NCI-H82 treated with DMSO at 0.1 percent for 48 hours (cell line): ENCODE measurements around the gene FAR2.
A peak's percentile ranks its signal among the peaks of the same experiment; 100 is the strongest.
"Not testable (repeated sequence)": the region's sequence is repeated elsewhere in the genome, so short reads cannot be mapped to it uniquely, and the experiment has no call there.

Experiments used
- DNase-seq: peaks from one replicate; lab custom pipeline; 2025; ENCODE audit not compliant: unreplicated experiment; lab: John Stamatoyannopoulos, UW

The FAR2 gene

GRCh38 chr12:29152223-29152868, 3.3 kb downstream of the FAR2 start:
- DNase-seq: no peak

DNA sequence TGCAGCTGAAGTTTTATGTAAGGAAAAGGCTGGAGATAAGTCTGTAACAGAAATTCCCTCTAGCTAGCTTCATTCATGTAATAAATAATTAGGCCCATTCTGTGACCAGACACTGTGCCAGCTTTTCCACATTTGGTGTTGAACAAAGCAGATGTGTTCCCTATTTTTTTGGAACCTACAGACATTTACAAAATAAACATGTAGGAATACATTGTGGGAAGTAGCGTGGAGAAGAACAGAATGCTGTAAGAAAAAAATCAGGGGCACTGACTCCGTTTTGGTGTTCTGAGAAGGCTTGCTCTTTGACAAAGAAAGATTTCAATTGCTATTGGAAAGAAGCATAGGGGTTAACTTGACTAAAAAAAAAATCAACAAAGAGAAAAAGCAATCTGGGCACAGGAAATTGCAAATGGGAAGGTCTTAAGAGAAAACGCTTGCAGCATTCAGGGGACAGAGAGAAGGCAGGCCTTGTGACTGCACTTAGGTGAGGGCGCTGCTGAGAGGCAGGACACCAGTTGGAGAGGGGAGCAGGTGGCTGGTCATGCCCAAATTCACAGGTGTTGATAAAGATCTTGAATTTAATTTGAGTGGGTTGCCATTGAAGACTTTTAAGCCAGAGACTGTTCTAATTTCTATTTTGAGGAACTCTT, 4.0 kb downstream of the FAR2 start:
- DNase-seq: no peak

DNA sequence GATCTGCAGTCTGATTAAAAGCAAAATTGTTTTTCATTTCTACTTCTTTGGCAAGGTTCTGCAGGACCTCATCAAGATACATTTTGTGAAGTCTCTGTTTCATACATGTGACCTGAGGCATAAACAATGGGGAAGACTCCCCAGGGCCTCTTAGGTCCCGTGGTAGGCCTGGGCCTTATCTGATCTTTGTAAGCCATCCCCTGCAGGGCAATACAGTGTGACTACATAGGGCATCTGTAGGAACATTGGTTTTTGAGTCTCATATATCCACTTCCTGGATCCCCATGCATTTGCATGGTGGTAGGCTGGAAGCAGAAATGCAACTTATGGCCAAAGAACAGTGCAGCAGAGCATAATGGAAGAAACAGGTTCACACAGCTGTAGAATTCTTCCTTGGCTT, 6.0 kb downstream of the FAR2 start:
- no peak for DNase-seq

- no peak for DNase-seq
These were observed 8.4 kb downstream of the FAR2 start for GRCh38 chr12:29157486-29157946.

DNA sequence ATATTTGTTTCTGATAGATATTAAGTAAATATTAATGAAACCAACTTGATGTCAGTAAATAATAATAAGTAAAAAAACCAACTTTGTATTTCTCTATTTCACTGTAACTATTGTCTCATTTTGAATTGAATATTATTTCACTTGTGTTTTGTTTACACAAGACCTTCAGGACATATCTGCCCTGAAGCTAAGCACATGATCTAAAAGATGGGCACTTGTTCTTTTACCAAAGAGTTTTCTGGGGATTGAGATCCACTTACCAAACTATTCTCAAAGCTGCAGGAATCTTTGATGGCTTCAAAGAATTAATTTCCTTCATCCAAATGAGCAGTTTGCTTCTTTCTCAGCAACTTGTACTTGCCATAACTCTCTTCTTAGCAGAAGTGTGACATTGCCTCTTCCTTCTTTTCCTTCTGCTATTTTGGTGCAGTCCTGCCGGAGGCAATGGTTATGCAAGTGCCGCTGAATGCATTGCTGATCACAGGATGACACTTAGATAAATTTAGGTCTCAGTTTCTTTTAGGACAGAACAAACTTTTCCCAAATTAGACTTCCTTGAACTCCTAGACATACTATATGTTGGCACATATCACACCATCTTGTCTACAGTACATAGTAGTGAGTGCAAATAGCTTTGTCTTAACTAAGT, 9.2 kb downstream of the FAR2 start:
- no peak for DNase-seq

DNA sequence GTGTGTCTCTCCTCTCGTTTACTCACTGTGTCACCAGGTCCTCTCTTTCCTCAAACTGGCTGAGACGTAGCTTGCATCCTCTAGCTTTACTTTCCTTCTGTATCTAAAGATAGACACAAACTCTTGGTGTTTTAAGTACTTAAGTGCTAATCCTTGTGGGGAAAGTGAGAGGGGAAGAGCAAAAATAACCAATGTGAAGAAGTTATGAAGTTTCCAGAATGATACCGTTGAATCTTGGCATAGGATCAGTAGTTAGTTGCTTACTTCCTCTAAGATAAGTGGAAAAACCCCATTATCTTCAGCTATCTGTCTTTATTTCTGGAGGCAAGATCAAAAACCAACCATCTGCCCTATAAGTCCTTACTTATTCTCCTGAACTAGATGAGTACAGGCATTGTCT, 10.6 kb downstream of the FAR2 start:
- DNase-seq: no peak

DNA sequence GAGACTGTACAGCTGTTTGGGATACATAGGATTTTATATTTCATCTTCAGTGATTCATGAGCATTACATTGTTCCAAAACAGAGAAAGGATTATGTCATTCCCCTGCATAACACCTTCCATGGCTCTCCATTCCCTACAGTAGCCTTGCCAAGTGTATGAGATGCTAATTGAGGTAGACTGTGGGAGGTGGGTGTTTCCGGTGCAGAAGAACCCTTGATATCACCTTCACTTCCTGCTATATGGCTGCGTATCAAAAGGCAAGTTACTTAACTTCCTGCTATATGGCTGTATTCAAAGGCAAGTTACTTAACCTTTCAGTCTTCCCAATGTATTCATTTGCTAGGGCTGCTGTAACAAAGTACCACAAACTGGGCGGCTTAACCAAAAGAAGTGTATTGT, 11.2 kb downstream of the FAR2 start:
- no peak for DNase-seq

DNA sequence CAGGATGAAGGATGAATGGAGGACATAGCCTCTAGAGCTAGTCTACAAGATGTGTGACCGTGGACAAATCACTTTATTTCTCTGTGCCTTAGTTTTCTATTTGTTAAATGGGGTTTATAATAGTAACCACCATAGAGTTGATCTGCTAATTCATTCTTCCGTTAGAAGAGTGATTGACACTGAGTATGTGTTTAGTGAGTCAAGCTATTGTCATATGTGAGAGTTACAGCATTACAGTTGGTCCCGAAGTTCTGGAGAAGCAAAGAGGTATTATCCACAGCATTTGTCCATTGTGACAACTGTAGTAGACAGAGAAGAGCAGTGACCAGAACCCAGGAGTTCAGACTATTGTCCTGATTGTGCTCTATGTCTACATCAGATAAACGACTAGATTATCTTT, 14.1 kb downstream of the FAR2 start:
- DNase-seq: no peak

DNA sequence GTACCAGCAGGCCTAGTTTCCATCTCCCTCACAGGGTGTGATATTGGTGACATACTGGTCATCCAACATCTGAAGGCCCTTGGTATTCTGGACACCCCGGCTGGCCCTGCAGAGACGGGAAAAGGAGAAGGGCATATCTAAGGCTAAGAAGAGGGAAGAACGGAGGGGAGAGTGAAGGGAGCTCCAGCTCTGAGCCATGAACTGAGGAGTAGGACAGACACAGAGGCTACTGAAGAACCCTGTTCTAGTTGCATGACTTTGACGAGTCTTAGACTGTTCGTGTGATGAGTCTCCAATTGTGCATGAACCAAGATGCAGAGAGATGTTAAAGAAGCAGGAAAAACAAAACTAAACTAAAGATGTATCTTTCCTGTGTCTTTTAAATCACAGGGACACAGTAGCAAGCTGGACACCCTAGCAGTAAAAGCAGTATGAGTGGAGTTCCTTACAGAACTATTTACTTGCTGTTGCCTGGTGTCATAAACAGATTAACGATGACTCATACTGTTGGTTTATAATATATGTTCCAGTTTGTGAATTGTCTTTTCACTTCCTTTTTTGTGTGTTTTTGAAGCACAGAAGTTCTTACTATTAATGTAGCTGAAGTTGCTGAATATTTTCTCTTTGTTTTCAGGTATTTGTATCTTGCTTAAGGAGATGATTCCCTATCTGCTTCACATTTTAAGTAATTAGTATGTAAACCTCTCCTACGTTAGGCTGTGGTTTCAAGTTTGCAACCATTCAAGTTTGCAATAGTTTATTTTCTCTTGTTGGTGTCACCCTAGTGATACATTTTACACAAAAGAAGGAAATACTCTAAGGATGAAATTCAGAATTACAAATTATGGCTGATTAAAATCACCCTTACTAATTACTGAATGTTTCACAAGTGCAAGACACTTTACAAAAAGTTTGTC, 15.7 kb downstream of the FAR2 start:
- DNase-seq: no peak

DNA sequence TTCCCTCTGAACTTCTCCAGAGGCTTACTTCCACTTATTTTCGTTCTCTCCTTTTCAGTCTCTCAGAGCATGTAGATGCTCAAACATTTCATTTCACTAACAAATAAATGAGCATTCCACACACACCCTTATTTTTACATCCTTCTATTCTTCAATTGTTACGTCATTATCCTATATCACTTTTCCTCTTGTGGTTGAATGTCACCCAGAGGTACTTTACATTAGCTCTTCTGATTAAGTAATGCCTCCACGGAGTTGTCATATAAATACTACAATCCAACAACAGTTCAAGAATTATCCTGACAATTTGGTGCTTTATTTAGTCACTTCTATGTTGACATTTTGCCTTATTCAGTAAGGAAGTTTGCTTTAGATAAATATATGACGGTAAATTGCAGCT, 18.4 kb downstream of the FAR2 start:
- no peak for DNase-seq

DNA sequence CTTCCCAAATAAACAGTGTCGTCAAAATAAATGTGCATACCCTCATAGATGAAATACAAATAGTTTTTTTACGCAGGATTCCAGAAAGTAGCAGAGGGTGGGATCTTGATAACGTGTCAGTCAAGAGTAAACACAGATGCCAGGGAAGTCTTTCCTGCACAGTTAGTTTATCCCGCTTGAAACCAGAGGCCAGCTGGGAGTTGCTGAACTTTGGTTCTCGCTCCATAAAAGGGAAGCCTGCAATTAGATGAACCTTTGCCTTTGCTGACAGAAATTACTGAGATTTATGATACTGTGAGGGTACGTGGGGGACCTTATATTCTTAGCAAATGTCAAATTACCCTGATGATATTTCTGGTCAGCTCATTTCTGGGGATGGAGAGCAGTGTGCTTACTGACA, 18.9 kb downstream of the FAR2 start:
- no peak for DNase-seq

DNA sequence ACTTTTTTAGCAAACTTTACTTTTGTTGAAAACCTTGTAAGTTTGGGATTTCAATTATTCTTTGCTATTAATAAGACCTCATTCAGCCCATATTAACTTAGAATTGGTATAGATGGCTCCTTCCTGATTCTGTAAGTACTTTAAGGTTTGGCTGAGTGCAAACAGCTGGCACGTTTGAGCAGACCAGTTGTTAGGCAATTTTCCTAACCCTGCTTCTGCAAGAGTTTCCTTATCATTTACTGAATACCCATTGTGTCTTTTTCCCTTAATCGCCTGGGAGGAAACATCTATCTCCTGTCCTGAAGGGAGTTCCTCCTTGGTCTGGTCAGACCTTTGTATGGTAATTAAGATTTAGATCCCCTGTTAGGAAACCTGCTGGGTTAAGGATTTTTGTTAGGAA, 20.9 kb downstream of the FAR2 start:
- not testable (repeated sequence) for DNase-seq

DNA sequence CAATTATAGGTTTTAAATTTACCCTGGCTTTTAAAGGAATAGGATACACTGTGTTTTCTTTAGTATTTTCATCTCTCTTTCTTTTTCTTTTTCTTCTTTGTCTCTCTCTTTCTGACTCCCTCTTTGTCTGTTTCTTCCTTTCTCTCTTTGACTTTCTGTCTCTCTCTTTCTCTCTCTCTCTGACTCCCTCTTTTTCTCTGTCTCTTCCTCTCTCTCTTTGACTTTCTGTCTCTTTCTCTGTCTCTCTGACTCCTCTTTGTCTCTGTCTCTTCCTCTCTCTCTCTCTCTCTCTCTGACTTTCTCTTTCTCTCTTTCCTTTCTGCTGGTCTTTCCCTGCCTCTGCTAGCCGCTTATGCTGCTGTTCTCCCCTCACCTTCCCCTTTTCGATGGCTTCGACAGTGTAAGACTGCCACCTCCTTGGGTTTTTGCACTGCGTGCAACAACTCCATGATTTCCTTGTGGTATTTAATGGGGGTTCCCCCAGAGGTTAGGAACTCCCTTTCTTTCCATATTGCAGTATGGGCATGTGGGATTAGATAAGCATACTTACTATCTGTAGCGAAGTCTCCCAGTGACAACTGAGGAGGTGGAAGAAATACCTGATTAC, 21.5 kb downstream of the FAR2 start:
- DNase-seq: not testable (repeated sequence)

DNA sequence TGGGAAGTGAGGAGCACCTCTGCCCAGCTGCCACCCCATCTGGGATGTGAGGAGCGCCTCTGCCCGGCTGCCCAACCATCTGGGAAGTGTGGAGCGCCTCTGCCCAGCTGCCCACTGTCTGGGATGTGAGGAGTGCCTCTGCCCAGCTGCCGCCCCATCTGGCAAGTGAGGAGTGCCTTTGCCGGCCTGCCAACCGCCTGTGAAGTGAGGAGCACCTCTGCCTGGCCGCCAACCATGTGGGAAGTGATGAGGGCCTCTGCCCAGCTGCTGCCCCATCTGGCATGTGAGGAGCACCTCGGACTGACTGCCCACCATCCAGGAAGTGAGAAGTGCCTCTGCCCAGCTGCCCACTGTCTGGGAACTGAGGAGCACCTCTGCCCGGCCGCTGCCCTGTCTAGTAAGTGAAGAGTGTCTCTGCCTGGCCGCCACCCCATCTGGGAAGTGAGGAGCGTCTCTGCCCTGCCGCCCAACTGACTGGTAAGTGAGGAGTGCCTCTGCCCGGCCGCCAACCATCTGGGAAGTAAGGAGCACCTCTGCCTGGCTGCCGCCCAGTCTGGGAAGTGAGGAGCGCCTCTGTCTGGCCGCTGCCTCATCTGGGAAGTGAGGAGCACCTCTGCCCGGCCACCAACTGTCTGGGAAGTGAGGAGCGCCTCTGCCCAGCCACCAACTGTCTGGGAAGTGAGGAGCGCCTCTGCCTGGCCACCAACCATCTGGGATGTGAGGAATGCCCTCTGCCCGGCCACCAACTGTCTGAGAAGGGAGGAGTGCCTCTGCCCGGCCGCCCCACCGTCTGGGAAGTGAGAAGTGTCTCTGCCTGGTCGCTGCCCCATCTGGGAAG, 22.6 kb downstream of the FAR2 start:
- no peak for DNase-seq

DNA sequence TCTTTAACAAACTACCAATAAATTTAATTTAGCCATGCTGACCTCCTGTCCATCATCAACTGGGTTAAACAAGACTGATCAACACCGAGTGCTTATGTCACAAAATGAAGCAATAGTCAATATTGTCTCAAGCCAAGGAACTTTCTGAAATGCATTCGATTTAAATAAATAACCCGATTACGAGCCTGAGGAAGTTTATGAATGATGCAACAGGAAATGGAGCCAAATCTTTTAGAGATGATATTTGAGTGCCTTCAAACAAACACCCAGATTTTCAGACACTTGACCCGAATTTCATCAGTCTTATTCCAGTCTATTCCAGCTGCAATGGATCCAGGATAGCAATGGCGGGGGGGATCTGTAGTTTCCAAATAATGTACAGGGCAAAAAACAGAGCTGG, 27.9 kb downstream of the FAR2 start:
- DNase-seq: no peak

DNA sequence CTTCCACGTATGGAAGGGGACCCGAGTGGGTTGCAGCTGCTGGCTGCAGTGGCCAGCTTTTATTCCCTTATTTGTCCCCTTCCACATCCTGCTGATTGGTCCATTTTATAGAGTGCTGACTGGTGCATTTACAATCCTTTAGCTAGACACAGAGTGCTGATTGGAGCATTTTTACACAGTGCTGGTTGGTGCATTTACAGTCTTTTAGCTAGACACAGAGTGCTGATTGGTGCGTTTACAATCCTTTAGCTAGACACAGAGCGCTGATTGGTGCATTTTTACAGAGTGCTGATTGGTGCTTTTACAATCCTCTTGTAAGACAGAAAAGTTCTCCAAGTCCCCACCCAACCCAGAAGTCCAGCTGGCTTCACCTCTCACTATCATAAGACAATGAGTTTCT, 33.2 kb downstream of the FAR2 start:
- not testable (repeated sequence) for DNase-seq

DNA sequence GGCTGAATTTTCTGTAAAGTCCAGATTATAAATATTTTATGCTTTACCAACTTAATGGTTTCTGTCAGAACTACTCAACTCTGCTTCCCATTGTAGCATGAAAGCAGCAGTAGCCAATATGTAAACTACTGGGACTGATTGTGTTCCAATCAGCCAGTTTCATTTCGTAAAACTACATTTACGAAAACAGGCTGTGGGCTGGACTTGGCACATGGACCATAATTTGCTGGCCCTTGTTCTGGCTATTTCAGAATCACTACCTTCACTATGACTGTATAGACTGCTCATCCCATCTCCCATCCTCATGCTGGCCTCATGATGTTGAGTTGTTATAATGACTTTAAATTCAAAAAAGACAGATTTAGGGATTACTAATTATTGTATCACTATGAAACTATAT, 38.7 kb downstream of the FAR2 start:
- DNase-seq: no peak

DNA sequence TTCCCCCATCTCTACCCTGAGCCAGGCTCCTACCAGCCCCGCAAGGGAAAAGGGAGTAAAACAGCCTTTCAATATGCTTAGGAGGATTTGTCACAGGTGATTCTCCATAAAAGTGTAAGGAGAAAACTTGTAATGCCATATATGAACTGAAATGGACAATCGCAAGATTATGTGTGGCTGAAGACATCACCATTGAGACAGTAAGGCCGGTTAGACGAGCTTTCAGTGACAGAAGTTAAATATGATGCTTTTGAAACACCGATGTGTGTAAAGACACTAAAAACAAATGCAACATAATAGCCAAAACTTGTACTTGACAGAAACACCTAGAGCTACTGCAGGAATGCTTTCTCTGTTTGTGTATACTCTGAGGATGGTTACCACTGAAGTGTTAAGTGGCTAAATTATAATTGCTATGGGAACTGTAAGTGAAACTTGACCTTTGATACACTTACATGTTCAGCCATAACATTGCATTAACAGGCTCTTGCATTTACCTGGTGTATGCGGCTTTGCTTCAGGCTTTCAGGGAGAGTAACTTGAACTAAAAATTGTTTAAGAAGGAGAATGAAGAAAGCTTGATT, 42.3 kb downstream of the FAR2 start:
- DNase-seq: no peak

DNA sequence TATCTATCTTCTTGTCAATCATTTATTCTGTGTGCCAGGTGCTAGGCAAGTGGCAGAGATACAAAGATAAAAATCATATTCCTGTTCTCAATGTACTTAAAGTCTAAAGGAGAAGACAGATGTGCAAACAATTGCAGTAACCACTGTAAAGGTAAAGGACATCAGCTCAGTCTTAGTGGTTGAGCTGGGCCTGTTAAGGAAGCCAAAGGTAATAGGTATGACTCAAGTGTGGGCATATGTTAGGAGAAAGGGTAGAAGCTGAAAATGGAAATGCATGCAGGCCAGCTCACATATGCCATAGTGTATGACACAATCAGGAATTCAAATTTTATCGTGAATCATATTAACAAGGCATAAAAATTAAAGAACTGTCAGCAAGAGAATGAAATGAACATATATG, 49.8 kb downstream of the FAR2 start:
- DNase-seq: no peak

- peak; percentile 24 for DNase-seq
These were observed 51.5 kb downstream of the FAR2 start for GRCh38 chr12:29200586-29200985.
